PC-3 (cell line): ENCODE results near the gene CPHXL.
A peak's percentile ranks its signal among the peaks of the same experiment; 100 is the strongest.

Experiments
- EZH2phosphoT487 ChIP-seq: fragments of 300-600 bp; sonication (generic); IDR thresholded peaks from 2 replicates; pipeline ENCODE4 v1.6.1; 2018; ENCODE audit warnings: mild to moderate bottlenecking, antibody characterized with exemption, low read length, borderline replicate concordance
- TF ChIP-seq, protein P1 (sequence below): fragments of 300-600 bp; sonication (generic); conservative IDR thresholded peaks from 2 replicates; pipeline ENCODE4 v1.5.1; 2017; ENCODE audit warnings: antibody characterized with exemption, low read depth, mild to moderate bottlenecking, low read length

DNA sequence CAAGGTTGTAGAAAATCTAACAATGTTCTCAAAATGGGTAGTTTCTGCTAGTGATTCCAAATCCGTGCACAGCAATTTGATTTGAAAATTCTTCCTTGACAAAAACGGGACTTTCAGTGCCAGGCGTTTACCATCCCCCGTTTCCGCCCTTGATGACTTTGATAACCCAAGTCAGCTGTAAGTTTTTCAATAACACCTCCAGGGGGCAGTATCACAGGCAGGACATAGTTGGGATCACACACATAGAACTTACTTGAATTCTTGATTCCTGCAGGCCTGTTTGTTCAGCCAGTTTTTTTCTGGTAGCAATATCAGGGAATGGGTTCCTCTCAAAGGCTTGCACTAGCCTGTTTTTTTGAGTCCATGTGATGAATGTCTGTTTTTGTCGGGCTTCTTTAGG is 30.6 kb downstream of the CPHXL start:
- TF ChIP-seq, protein P1, sequence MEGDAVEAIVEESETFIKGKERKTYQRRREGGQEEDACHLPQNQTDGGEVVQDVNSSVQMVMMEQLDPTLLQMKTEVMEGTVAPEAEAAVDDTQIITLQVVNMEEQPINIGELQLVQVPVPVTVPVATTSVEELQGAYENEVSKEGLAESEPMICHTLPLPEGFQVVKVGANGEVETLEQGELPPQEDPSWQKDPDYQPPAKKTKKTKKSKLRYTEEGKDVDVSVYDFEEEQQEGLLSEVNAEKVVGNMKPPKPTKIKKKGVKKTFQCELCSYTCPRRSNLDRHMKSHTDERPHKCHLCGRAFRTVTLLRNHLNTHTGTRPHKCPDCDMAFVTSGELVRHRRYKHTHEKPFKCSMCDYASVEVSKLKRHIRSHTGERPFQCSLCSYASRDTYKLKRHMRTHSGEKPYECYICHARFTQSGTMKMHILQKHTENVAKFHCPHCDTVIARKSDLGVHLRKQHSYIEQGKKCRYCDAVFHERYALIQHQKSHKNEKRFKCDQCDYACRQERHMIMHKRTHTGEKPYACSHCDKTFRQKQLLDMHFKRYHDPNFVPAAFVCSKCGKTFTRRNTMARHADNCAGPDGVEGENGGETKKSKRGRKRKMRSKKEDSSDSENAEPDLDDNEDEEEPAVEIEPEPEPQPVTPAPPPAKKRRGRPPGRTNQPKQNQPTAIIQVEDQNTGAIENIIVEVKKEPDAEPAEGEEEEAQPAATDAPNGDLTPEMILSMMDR = peak; percentile 22; the same call in 1 of the 2 replicates
- TF ChIP-seq EZH2phosphoT487 = no peak
